Ovary (tissue), 3 donors: ENCODE data around the gene HNRNPH3.

Source experiments
- CTCF ChIP-seq, 3 donors: fragments of 450-650 bp in 2 of 3; fragments of 200-600 bp in 1 of 3; IDR thresholded peaks; one replicate each; pipeline versions ENCODE4 v1.5.1 to v1.8.0; 2016 to 2022; ENCODE audit warnings: antibody characterized with exemption in 3 of 3, mild to moderate bottlenecking in 1 of 3
- EP300 ChIP-seq: sonication (generic); formaldehyde crosslinking; IDR thresholded peaks from one replicate; pipeline ENCODE4 v1.6.1; 2017; ENCODE audit warnings: antibody characterized with exemption
- POLR2A ChIP-seq: fragments of 450-650 bp; IDR thresholded peaks from one replicate; pipeline ENCODE4 v1.6.1; 2017; ENCODE audit warnings: antibody characterized with exemption, mild to moderate bottlenecking, moderate library complexity
- donor health status: DM: no; HTN: no; CAD: no.

GRCh38 chr10:68359189-68359588, 27.3 kb downstream of the HNRNPH3 start:
- TF ChIP-seq CTCF (IDR thresholded peaks at IDR 0.05) (no peak), EP300 (no peak), POLR2A (no peak)
